ENCODE results near the gene NTM. TPM values are rescaled to one million over a fixed set of nuclear protein-coding genes. Genes with fewer than 3 reads are reported as not detected.

Gene NTM
- total RNA-seq, 2 experiments from 2014 or later: not detected

- Mint-ChIP-seq H3K4me1 (peaks cover 5% of the 10 kb centered on the region), H3K4me3 (no peak overlapping the region), H3K27ac (no peak overlapping the region), H3K27me3 (peaks cover 5% of the 10 kb centered on the region), H3K9me3 (no peaks in the 10 kb centered on the region), H3K36me3 (ENCODE audit: low read depth) (no peaks in the 10 kb centered on the region)
- peak; percentile 28 for DNase-seq
- POLR2A ChIA-PET: no interaction called here
- CTCF ChIA-PET: interaction anchor here (0.6 to 0.7 kb wide), 4 partner anchors 8 to 769 kb away, joined by 3 read pairs; no protein-coding TSS in a partner anchor
Observed at GRCh38 chr11:131691181-131692041, 321.0 kb downstream of the NTM start.

- H3K27ac Mint-ChIP-seq: no peak overlapping the region
- H3K36me3 Mint-ChIP-seq (ENCODE audit: low read depth): no peaks in the 10 kb centered on the region
- no peak for DNase-seq
- CTCF ChIA-PET: interaction anchor here (0.6 to 0.7 kb wide), 3 partner anchors 9 to 770 kb away, joined by 3 read pairs; no protein-coding TSS in a partner anchor
- H3K4me1 Mint-ChIP-seq: peaks cover 5% of the 10 kb centered on the region
- no peaks in the 10 kb centered on the region for H3K9me3 Mint-ChIP-seq
- peaks cover 5% of the 10 kb centered on the region for H3K27me3 Mint-ChIP-seq
- POLR2A ChIA-PET: no interaction called here
- H3K4me3 Mint-ChIP-seq: no peak overlapping the region
Observed at GRCh38 chr11:131692151-131692550, 321.7 kb downstream of the NTM start.

- peaks cover 5% of the 10 kb centered on the region for H3K27me3 Mint-ChIP-seq
Observed at GRCh38 chr11:131692961-131693360, 322.5 kb downstream of the NTM start.

GRCh38 chr11:131693756-131694155 is 323.3 kb downstream of the NTM start:
- peaks cover 5% of the 10 kb centered on the region for H3K4me1 Mint-ChIP-seq
- CTCF ChIA-PET: interaction anchor here (1.5 to 2.3 kb wide), 5 partner anchors 9 to 19 kb away, joined by 4 to 9 read pairs (median 5); no protein-coding TSS in a partner anchor
- no peak for DNase-seq
- H3K27ac Mint-ChIP-seq: no peak overlapping the region
- H3K36me3 Mint-ChIP-seq (ENCODE audit: low read depth): no peaks in the 10 kb centered on the region
- H3K9me3 Mint-ChIP-seq: no peaks in the 10 kb centered on the region
- no peak overlapping the region for H3K4me3 Mint-ChIP-seq
- H3K27me3 Mint-ChIP-seq: peaks cover 5% of the 10 kb centered on the region
- POLR2A ChIA-PET: no interaction called here

More at GRCh38 chr11:131692961-131693360, 322.5 kb downstream of the NTM start:
- DNase-seq: no peak
- CTCF ChIA-PET: interaction anchor here (2.3 kb wide), 1 partner anchor 12 kb away, joined by 9 read pairs; no protein-coding TSS in a partner anchor
- peaks cover 5% of the 10 kb centered on the region for H3K4me1 Mint-ChIP-seq
- H3K9me3 Mint-ChIP-seq: no peaks in the 10 kb centered on the region
- POLR2A ChIA-PET: no interaction called here
- H3K27ac Mint-ChIP-seq: no peak overlapping the region
- H3K36me3 Mint-ChIP-seq (ENCODE audit: low read depth): no peaks in the 10 kb centered on the region
- H3K4me3 Mint-ChIP-seq: no peak overlapping the region

- Mint-ChIP-seq H3K27me3 (peaks cover 5% of the 10 kb centered on the region), H3K9me3 (no peaks in the 10 kb centered on the region), H3K27ac (no peak overlapping the region), H3K4me1 (peaks cover 5% of the 10 kb centered on the region), H3K36me3 (ENCODE audit: low read depth) (no peaks in the 10 kb centered on the region), H3K4me3 (no peak overlapping the region)
- peak; percentile 68 for DNase-seq
- ChIA-PET CTCF (interaction anchor here (0.6 to 2.3 kb wide), 12 partner anchors 8 to 634 kb away, joined by 3 to 9 read pairs (median 4); no protein-coding TSS in a partner anchor), POLR2A (no interaction called here)
Observed at GRCh38 chr11:131694526-131695424, 324.4 kb downstream of the NTM start.

GRCh38 chr11:131695889-131696429 is 325.5 kb downstream of the NTM start:
- POLR2A ChIA-PET: no interaction called here
- peaks cover 5% of the 10 kb centered on the region for H3K4me1 Mint-ChIP-seq
- CTCF ChIA-PET: interaction anchor here (0.8 to 2.2 kb wide), 6 partner anchors 20 to 631 kb away, joined by 3 to 9 read pairs (median 4); no protein-coding TSS in a partner anchor

GRCh38 chr11:131696690-131697089 is 326.3 kb downstream of the NTM start:
- ChIA-PET CTCF (no interaction called here), POLR2A (no interaction called here)
- DNase-seq: no peak
- no peak overlapping the region for H3K27ac Mint-ChIP-seq
- H3K9me3 Mint-ChIP-seq: no peaks in the 10 kb centered on the region
- H3K4me3 Mint-ChIP-seq: no peak overlapping the region
- H3K27me3 Mint-ChIP-seq: peaks cover 5% of the 10 kb centered on the region
- peaks cover 5% of the 10 kb centered on the region for H3K4me1 Mint-ChIP-seq
- no peaks in the 10 kb centered on the region for H3K36me3 Mint-ChIP-seq (ENCODE audit: low read depth)

More at GRCh38 chr11:131695889-131696429, 325.5 kb downstream of the NTM start:
- Mint-ChIP-seq H3K27me3 (peaks cover 5% of the 10 kb centered on the region), H3K4me3 (no peak overlapping the region), H3K36me3 (ENCODE audit: low read depth) (no peaks in the 10 kb centered on the region), H3K9me3 (no peaks in the 10 kb centered on the region), H3K27ac (no peak overlapping the region)
- DNase-seq: no peak

GRCh38 chr11:131703311-131703710 is 332.9 kb downstream of the NTM start:
- H3K27ac Mint-ChIP-seq: no peak overlapping the region
- H3K9me3 Mint-ChIP-seq: peaks cover 5% of the 10 kb centered on the region
- H3K4me3 Mint-ChIP-seq: no peak overlapping the region
- ChIA-PET POLR2A (no interaction called here), CTCF (interaction anchor here (1.9 kb wide), 1 partner anchor 9 kb away, joined by 5 read pairs; no protein-coding TSS in a partner anchor)
- H3K36me3 Mint-ChIP-seq (ENCODE audit: low read depth): no peaks in the 10 kb centered on the region
- no peaks in the 10 kb centered on the region for H3K4me1 Mint-ChIP-seq
- H3K27me3 Mint-ChIP-seq: no peaks in the 10 kb centered on the region
- no peak for DNase-seq

GRCh38 chr11:131704682-131705081 is 334.3 kb downstream of the NTM start:
- H3K36me3 Mint-ChIP-seq (ENCODE audit: low read depth): no peaks in the 10 kb centered on the region
- POLR2A ChIA-PET: no interaction called here
- no peaks in the 10 kb centered on the region for H3K27me3 Mint-ChIP-seq
- no peaks in the 10 kb centered on the region for H3K4me1 Mint-ChIP-seq
- CTCF ChIA-PET: interaction anchor here (2.1 kb wide), 1 partner anchor 10 kb away, joined by 9 read pairs; no protein-coding TSS in a partner anchor
- no peak for DNase-seq
- no peak overlapping the region for H3K27ac Mint-ChIP-seq
- H3K4me3 Mint-ChIP-seq: no peak overlapping the region
- H3K9me3 Mint-ChIP-seq: peaks cover 5% of the 10 kb centered on the region

GRCh38 chr11:131710511-131710910 is 340.1 kb downstream of the NTM start:
- H3K4me1 Mint-ChIP-seq: no peaks in the 10 kb centered on the region
- DNase-seq: no peak
- H3K36me3 Mint-ChIP-seq (ENCODE audit: low read depth): no peaks in the 10 kb centered on the region
- peaks cover 2% of the 10 kb centered on the region for H3K9me3 Mint-ChIP-seq
- POLR2A ChIA-PET: no interaction called here
- no peak overlapping the region for H3K4me3 Mint-ChIP-seq
- CTCF ChIA-PET: no interaction called here
- H3K27me3 Mint-ChIP-seq: no peaks in the 10 kb centered on the region
- no peak overlapping the region for H3K27ac Mint-ChIP-seq

- ChIA-PET CTCF (no interaction called here), POLR2A (no interaction called here)
- no peaks in the 10 kb centered on the region for H3K36me3 Mint-ChIP-seq (ENCODE audit: low read depth)
- no peak overlapping the region for H3K27ac Mint-ChIP-seq
- no peaks in the 10 kb centered on the region for H3K27me3 Mint-ChIP-seq
- no peaks in the 10 kb centered on the region for H3K4me1 Mint-ChIP-seq
- DNase-seq: no peak
- peaks cover 2% of the 10 kb centered on the region for H3K9me3 Mint-ChIP-seq
- no peak overlapping the region for H3K4me3 Mint-ChIP-seq
Observed at GRCh38 chr11:131712897-131713296, 342.5 kb downstream of the NTM start.

GRCh38 chr11:131713529-131714134 is 343.2 kb downstream of the NTM start:
- Mint-ChIP-seq H3K27me3 (no peaks in the 10 kb centered on the region), H3K4me1 (no peaks in the 10 kb centered on the region), H3K9me3 (peaks cover 2% of the 10 kb centered on the region), H3K4me3 (no peak overlapping the region), H3K36me3 (ENCODE audit: low read depth) (no peaks in the 10 kb centered on the region), H3K27ac (no peak overlapping the region)
- DNase-seq: no peak
- ChIA-PET CTCF (no interaction called here), POLR2A (no interaction called here)
